22Rv1 (cell line): ENCODE measurements around the gene AFDN.

Source experiments
- H3K27ac ChIP-seq: fragments of 450-650 bp; 2 replicates; pipeline ENCODE4 v1.5.1; 2017
- ZFX ChIP-seq: fragments of 450-650 bp; IDR thresholded peaks from 2 replicates; pipeline ENCODE4 v1.6.1; 2017; ENCODE audit warnings: antibody characterized with exemption, borderline replicate concordance
- TF ChIP-seq, protein P1 (sequence below): fragments of 450-650 bp; IDR thresholded peaks from 2 replicates; pipeline ENCODE4 v1.5.1; 2017; ENCODE audit warnings: mild to moderate bottlenecking

The AFDN gene

GRCh38 chr6:167985911-167986595 is 159.3 kb downstream of the AFDN start:
- no peak overlapping the region for H3K27ac ChIP-seq

GRCh38 chr6:167987396-167988153 is 160.9 kb downstream of the AFDN start:
- no peak overlapping the region for H3K27ac ChIP-seq
- TF ChIP-seq, protein P1, sequence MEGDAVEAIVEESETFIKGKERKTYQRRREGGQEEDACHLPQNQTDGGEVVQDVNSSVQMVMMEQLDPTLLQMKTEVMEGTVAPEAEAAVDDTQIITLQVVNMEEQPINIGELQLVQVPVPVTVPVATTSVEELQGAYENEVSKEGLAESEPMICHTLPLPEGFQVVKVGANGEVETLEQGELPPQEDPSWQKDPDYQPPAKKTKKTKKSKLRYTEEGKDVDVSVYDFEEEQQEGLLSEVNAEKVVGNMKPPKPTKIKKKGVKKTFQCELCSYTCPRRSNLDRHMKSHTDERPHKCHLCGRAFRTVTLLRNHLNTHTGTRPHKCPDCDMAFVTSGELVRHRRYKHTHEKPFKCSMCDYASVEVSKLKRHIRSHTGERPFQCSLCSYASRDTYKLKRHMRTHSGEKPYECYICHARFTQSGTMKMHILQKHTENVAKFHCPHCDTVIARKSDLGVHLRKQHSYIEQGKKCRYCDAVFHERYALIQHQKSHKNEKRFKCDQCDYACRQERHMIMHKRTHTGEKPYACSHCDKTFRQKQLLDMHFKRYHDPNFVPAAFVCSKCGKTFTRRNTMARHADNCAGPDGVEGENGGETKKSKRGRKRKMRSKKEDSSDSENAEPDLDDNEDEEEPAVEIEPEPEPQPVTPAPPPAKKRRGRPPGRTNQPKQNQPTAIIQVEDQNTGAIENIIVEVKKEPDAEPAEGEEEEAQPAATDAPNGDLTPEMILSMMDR, result no peak
- no peak for TF ChIP-seq ZFX

More at GRCh38 chr6:167985911-167986595, 159.3 kb downstream of the AFDN start:
- TF ChIP-seq, protein P1, result no peak
- no peak for TF ChIP-seq ZFX

GRCh38 chr6:167988154-167988495 is 161.4 kb downstream of the AFDN start:
- no peak overlapping the region for H3K27ac ChIP-seq
- no peak for TF ChIP-seq ZFX
- TF ChIP-seq, protein P1, result no peak

DNA sequence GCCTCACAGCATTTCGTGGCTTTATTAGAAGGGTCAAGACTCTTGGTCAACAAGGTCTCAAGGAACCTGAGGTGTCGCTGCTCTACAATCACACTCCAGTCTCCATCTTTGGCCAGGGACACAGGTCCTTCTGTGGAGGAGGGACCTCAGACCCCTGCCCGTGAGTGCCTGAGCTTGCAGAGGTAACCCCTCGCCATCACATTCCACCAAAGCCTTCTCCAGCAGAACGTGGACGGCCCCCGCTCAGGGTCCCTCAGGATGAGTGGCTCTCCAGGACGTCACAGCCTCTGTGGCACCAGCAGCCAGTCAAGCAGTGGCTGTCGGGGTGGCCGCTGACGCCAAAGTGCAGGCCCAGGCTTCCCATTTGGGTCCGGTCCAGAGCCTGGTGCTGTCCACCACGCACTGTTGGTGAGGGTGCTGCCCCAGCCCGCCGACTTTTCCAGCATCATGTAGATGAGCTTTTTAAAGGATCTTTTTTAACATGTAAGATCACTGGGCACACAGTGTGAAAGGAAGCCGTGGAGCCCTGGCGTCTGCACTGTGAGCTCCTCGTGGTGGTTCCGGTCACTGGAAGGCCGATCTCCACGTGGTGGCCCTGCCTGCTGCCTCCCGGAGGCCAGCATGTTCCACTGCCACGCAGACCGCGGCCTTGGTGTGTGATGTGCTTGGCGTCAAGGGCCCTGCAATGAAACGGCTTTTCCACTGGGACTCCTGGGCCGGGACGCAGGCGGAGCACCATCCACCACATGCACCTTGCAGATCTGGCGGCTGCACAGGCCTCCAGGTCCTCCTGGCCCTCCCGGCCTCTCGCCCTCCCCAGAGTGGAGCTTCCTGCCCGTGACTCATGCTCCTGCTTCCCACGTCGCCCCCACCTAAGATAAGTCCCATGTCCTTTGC is 162.5 kb downstream of the AFDN start:
- no peak for TF ChIP-seq ZFX
- TF ChIP-seq, protein P1, result no peak
- no peak overlapping the region for H3K27ac ChIP-seq

- TF ChIP-seq, protein P1, result no peak
- TF ChIP-seq ZFX, result no peak
- no peak overlapping the region for H3K27ac ChIP-seq
Measured at GRCh38 chr6:167990016-167990945, 163.6 kb downstream of the AFDN start.

DNA sequence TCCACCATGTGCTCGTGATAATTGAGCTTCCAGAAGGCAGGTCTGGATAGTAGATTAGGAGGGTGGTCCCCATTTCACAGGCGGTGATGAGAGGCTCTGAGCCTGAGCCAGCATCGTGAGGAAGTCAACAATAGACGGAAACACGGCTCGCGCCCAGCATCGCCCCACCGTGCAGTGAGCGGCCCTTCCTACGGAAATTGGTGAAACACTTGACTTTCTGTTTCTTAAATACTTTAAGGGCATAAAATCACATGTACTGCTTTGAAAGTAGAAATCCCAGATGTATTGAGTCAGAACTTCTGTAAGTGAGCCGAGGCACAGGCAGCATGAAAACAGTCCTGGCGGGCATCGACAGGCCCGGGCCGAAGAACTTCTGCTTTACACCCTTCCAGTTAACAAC is 166.5 kb downstream of the AFDN start:
- TF ChIP-seq, protein P1, result no peak
- no peak for TF ChIP-seq ZFX
- no peak overlapping the region for H3K27ac ChIP-seq
